IMR-90 (cell line): ENCODE results near the gene OSBPL8. TPM values are rescaled to one million over a fixed set of nuclear protein-coding genes. Genes with fewer than 3 reads are reported as not detected.

ENCODE experiments used
- ATAC-seq: fragments of 200-7000 bp; cut with Tn5 transposase; 2 replicates; pipeline ENCODE4 v1.9.1; 2020; ENCODE audit warnings: low read depth, mild to moderate bottlenecking, moderate library complexity
- BruUV-seq: library from RNA; stranded (reverse); fragments of 400-500 nt; replicated peaks from 2 replicates; lab custom pipeline; 2021; lab: Mats Ljungman, UMichigan
- CTCF ChIA-PET: fragments of 300-600 bp; formaldehyde crosslinking; extraction: SDS; loops from one replicate; lab custom pipeline; 2021; ENCODE audit warnings: antibody characterized with exemption; lab: Yijun Ruan, JAX
- POLR2A ChIA-PET: fragments of 300-600 bp; sonication (Branson Sonifier 250); formaldehyde crosslinking; loops from one replicate; lab custom pipeline; 2022; ENCODE audit warnings: antibody characterized with exemption; ENCODE audit not compliant: unreplicated experiment; lab: Charles Lee
- DNase-seq: peaks from one replicate; pipeline ENCODE4 v3.0.0; 2013
- H2AFZ ChIP-seq: replicated peaks from 2 replicates; pipeline ENCODE3; 2013; ENCODE audit warnings: low read length, mild to moderate bottlenecking; ENCODE audit not compliant: poor library complexity
- H2AK5ac ChIP-seq: 2 replicates; pipeline ENCODE4 v1.6.1; 2013; ENCODE audit warnings: low read depth, low read length, inconsistent platforms
- H2AK9ac ChIP-seq: replicated peaks from 2 replicates; pipeline ENCODE3; 2013; ENCODE audit warnings: mild to moderate bottlenecking, low read depth, low read length, moderate library complexity; ENCODE audit not compliant: poor library complexity
- H2BK120ac ChIP-seq: 2 replicates; pipeline ENCODE4 v1.6.1; 2013; ENCODE audit warnings: low read depth, low read length, inconsistent platforms
- H2BK15ac ChIP-seq: 3 replicates; pipeline ENCODE4 v1.6.1; 2013; ENCODE audit warnings: low read depth, low read length, inconsistent platforms
- H2BK20ac ChIP-seq: 2 replicates; pipeline ENCODE4 v1.6.1; 2013; ENCODE audit warnings: low read depth, mild to moderate bottlenecking, inconsistent platforms, low read length, moderate library complexity
- H2BK5ac ChIP-seq: 2 replicates; pipeline ENCODE4 v1.6.1; 2013; ENCODE audit warnings: mild to moderate bottlenecking, low read depth, low read length, inconsistent platforms; ENCODE audit not compliant: poor library complexity, severe bottlenecking
- H3K14ac ChIP-seq: replicated peaks from 2 replicates; pipeline ENCODE4 v1.6.1; 2013; ENCODE audit warnings: low read depth, low read length, inconsistent platforms
- H3K18ac ChIP-seq: 2 replicates; pipeline ENCODE4 v1.6.1; 2013; ENCODE audit warnings: low read depth, low read length, control low read depth
- H3K23ac ChIP-seq: 2 replicates; pipeline ENCODE4 v1.6.1; 2013; ENCODE audit warnings: low read depth, low read length, inconsistent platforms
- H3K27ac ChIP-seq: 2 replicates; pipeline ENCODE4 v1.5.1; 2013; ENCODE audit warnings: mild to moderate bottlenecking, control low read depth, low read length; ENCODE audit not compliant: insufficient read depth
- H3K27me3 ChIP-seq: 2 replicates; pipeline ENCODE4 v1.6.1; 2013; ENCODE audit warnings: low read length; ENCODE audit not compliant: control insufficient read depth, insufficient read depth
- H3K36me3 ChIP-seq: 2 replicates; pipeline ENCODE4 v1.6.1; 2013; ENCODE audit warnings: low read length, mixed read lengths; ENCODE audit not compliant: control insufficient read depth, insufficient read depth
- H3K4ac ChIP-seq: 2 replicates; pipeline ENCODE4 v1.6.1; 2013; ENCODE audit warnings: low read depth, low read length, inconsistent platforms
- H3K4me1 ChIP-seq: 2 replicates; pipeline ENCODE4 v1.6.1; 2013; ENCODE audit warnings: low read length, mixed read lengths; ENCODE audit not compliant: control insufficient read depth, insufficient read depth
- H3K4me2 ChIP-seq: 2 replicates; pipeline ENCODE4 v1.6.1; 2013; ENCODE audit warnings: low read depth, mild to moderate bottlenecking, control low read depth, low read length, moderate library complexity
- H3K4me3 ChIP-seq: 2 replicates; pipeline ENCODE4 v1.5.1; 2013; ENCODE audit warnings: low read depth, mild to moderate bottlenecking, control low read depth, low read length, moderate library complexity; ENCODE audit not compliant: insufficient read depth
- H3K56ac ChIP-seq: 2 replicates; pipeline ENCODE4 v1.6.1; 2013; ENCODE audit warnings: low read length, inconsistent platforms; ENCODE audit not compliant: insufficient read depth; ENCODE audit errors: extremely low read depth
- H3K79me1 ChIP-seq, 2 experiments: 2 replicates each; pipeline ENCODE4 v1.6.1; 2013; ENCODE audit warnings: low read length in 2 of 2, inconsistent platforms in 1 of 2, low read depth in 1 of 2
- H3K9ac ChIP-seq: 2 replicates; pipeline ENCODE4 v1.6.1; 2013; ENCODE audit warnings: low read depth, low read length, control low read depth
- H3K9me1 ChIP-seq: 2 replicates; pipeline ENCODE4 v1.6.1; 2013; ENCODE audit warnings: low read length, inconsistent platforms; ENCODE audit not compliant: insufficient read depth
- H3K9me3 ChIP-seq: 2 replicates; pipeline ENCODE4 v1.6.1; 2013; ENCODE audit warnings: low read length; ENCODE audit not compliant: control insufficient read depth, insufficient read depth
- H4K20me1 ChIP-seq: 2 replicates; pipeline ENCODE4 v1.6.1; 2013; ENCODE audit warnings: low read length, inconsistent platforms; ENCODE audit not compliant: insufficient read depth
- H4K5ac ChIP-seq: 2 replicates; pipeline ENCODE4 v1.6.1; 2013; ENCODE audit warnings: mild to moderate bottlenecking, low read depth, low read length, control low read depth
- H4K8ac ChIP-seq, 2 experiments: 2 replicates each; pipeline ENCODE4 v1.6.1; 2013; ENCODE audit warnings: low read depth in 2 of 2, low read length in 2 of 2, control low read depth in 1 of 2, inconsistent platforms in 1 of 2
- H4K91ac ChIP-seq: 2 replicates; pipeline ENCODE4 v1.6.1; 2013; ENCODE audit warnings: low read depth, low read length, inconsistent platforms; ENCODE audit not compliant: insufficient read depth
- BHLHE40 ChIP-seq: fragments of 150-350 bp; IDR thresholded peaks from 2 replicates; pipeline ENCODE4 v1.6.1; 2016; ENCODE audit warnings: mild to moderate bottlenecking, low read depth, low read length
- CEBPB ChIP-seq: IDR thresholded peaks from 2 replicates; pipeline ENCODE4 v1.6.1; 2012; ENCODE audit warnings: low read depth, low read length, improper control_type of control experiment
- CHD1 ChIP-seq: IDR thresholded peaks from 2 replicates; pipeline ENCODE4 v1.6.1; 2012; ENCODE audit warnings: low read depth, low read length, improper control_type of control experiment
- FOS ChIP-seq: fragments of 150-350 bp; IDR thresholded peaks from 2 replicates; pipeline ENCODE4 v1.6.1; 2016; ENCODE audit warnings: low read depth, low read length
- MAFK ChIP-seq: IDR thresholded peaks from 2 replicates; pipeline ENCODE4 v1.6.1; 2012; ENCODE audit warnings: low read depth, low read length, improper control_type of control experiment
- MAZ ChIP-seq: IDR thresholded peaks from 2 replicates; pipeline ENCODE4 v1.6.1; 2012; ENCODE audit warnings: low read depth, mild to moderate bottlenecking, low read length, improper control_type of control experiment, moderate library complexity, borderline replicate concordance
- MXI1 ChIP-seq: IDR thresholded peaks from 2 replicates; pipeline ENCODE4 v1.6.1; 2012; ENCODE audit warnings: low read depth, mild to moderate bottlenecking, low read length, moderate library complexity, borderline replicate concordance
- NFE2L2 ChIP-seq: fragments of 150-350 bp; IDR thresholded peaks from 2 replicates; pipeline ENCODE4 v1.6.1; 2016; ENCODE audit warnings: low read depth, mild to moderate bottlenecking, low read length
- POLR2A ChIP-seq: IDR thresholded peaks from 2 replicates; pipeline ENCODE4 v1.6.1; 2012; ENCODE audit warnings: mild to moderate bottlenecking, low read depth, low read length
- RAD21 ChIP-seq: IDR thresholded peaks from 2 replicates; pipeline ENCODE4 v1.6.1; 2012; ENCODE audit warnings: low read length, improper control_type of control experiment
- RCOR1 ChIP-seq: IDR thresholded peaks from 2 replicates; pipeline ENCODE4 v1.6.1; 2012; ENCODE audit warnings: mild to moderate bottlenecking, low read length, improper control_type of control experiment; ENCODE audit not compliant: insufficient replicate concordance
- RFX5 ChIP-seq: IDR thresholded peaks from 2 replicates; pipeline ENCODE4 v1.8.0; 2012; ENCODE audit warnings: low read depth, mild to moderate bottlenecking, low read length, moderate library complexity
- SMC3 ChIP-seq: fragments of 150-350 bp; IDR thresholded peaks from 2 replicates; pipeline ENCODE4 v1.6.1; 2016; ENCODE audit warnings: low read depth, mild to moderate bottlenecking, antibody characterized with exemption, low read length, moderate library complexity
- WGBS, 2 experiments: methylation state at CpG; one replicate each; pipeline versions ENCODE4 v1.1.5 to v1.1.7; 2013; ENCODE audit warnings: missing lambda C conversion rate in 2 of 2; ENCODE audit not compliant: insufficient read length in 1 of 2; ENCODE audit errors: extremely low coverage in 2 of 2; 5-methylcytosine and 5-hydroxymethylcytosine counted together
- dilution Hi-C: fragments of 300-500 bp; cut with HindIII; formaldehyde crosslinking; loops from one replicate; pipeline ENCODE4 v1.14.3; 2018; ENCODE audit warnings: low sequenced_read_pairs; ENCODE audit not compliant: unreplicated experiment
- in situ Hi-C: fragments of 300-500 bp; cut with MboI; formaldehyde crosslinking; loops from 3 replicates; pipeline ENCODE4 v1.14.3; 2019; ENCODE audit warnings: low sequenced_read_pairs, inconsistent platforms, mixed read lengths
- intact Hi-C: fragments of 100-400 bp; cut with micrococcal nuclease; formaldehyde crosslinking; loops from 2 replicates; pipeline ENCODE4 v1.10.0; 2022
- polyA plus RNA-seq, 3 experiments: library from polyadenylated mRNA; depleted of rRNA; stranded (reverse); fragments of >200 nt; gene quantifications; 2 replicates each; pipeline ENCODE4 v1.2.3, GENCODE V29; 2012; ENCODE audit warnings: low replicate concordance in 1 of 3
- total RNA-seq: library from RNA; depleted of rRNA; stranded (reverse); fragments of >200 nt; gene quantifications from 2 replicates; pipeline ENCODE4 v1.2.3, GENCODE V29; 2012
- TF ChIP-seq, protein P1 (sequence below): fragments of 150-350 bp; IDR thresholded peaks from 2 replicates; pipeline ENCODE4 v1.6.1; 2016; ENCODE audit warnings: low read depth, mild to moderate bottlenecking, low read length, moderate library complexity, borderline replicate concordance
- TF ChIP-seq, protein P2 (sequence below): fragments of 150-350 bp; IDR thresholded peaks from 2 replicates; pipeline ENCODE4 v1.6.1; 2017; ENCODE audit warnings: mild to moderate bottlenecking, antibody characterized with exemption, low read length, low read depth
- TF ChIP-seq, protein P3 (sequence below): conservative IDR thresholded peaks from 2 replicates; pipeline ENCODE4 v1.5.1; 2012; ENCODE audit warnings: mild to moderate bottlenecking, low read depth, low read length, improper control_type of control experiment

OSBPL8 gene
- total and polyA plus RNA-seq, 2 of the 4 experiments (the other 2 are of a cell fraction) = 17.8 to 24.2 TPM

DNA sequence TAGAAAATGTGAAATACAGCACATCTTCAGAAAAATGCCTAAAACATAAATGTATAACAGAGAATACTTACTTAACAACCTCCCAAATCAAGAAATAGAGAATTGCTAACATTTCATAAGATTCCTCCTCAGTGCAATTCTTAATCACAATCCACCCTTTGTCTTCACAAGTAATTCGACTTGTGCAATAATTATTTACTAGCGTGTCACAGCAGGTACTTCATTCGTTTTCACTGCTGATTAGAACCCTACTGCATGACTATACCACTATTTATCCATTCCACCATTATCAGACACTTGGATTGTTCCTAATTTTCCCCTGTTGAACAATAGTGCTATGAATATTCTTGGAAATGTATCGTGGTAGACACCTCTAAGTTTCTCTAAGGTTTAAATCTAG is 146.4 kb downstream of the OSBPL8 start:
- Histone ChIP-seq H3K79me1 (peaks cover 5 to 13% of the 10 kb centered on the region in 2 experiments; a peak in 3 of 4 replicates), H3K18ac (no peak overlapping the region), H3K9me1 (no peaks in the 10 kb centered on the region), H4K8ac (no peak overlapping the region), H2BK20ac (no peak overlapping the region), H2AK5ac (no peak overlapping the region), H2BK15ac (no peak overlapping the region), H3K27me3 (no peaks in the 10 kb centered on the region), H3K9ac (no peak overlapping the region), H3K14ac (no peak overlapping the region), H3K27ac (no peak overlapping the region), H3K23ac (no peak overlapping the region), H3K56ac (no peak overlapping the region), H4K20me1 (no peaks in the 10 kb centered on the region), H3K4me3 (no peak overlapping the region), H4K91ac (no peak overlapping the region), H2AFZ (no peak overlapping the region), H3K36me3 (no peaks in the 10 kb centered on the region), H3K4me1 (no peaks in the 10 kb centered on the region), H3K9me3 (no peaks in the 10 kb centered on the region), H4K5ac (no peak overlapping the region), H3K4me2 (no peak overlapping the region), H2AK9ac (no peak overlapping the region), H3K4ac (no peak overlapping the region), H2BK120ac (no peak overlapping the region), H2BK5ac (no peak overlapping the region)
- TF ChIP-seq MAZ (no peak), NFE2L2 (no peak), BHLHE40 (no peak), RAD21 (no peak), CEBPB (no peak), RFX5 (no peak), SMC3 (no peak), RCOR1 (no peak), CHD1 (no peak), MXI1 (no peak), POLR2A (no peak), MAFK (no peak), FOS (no peak)
- TF ChIP-seq, protein P1, sequence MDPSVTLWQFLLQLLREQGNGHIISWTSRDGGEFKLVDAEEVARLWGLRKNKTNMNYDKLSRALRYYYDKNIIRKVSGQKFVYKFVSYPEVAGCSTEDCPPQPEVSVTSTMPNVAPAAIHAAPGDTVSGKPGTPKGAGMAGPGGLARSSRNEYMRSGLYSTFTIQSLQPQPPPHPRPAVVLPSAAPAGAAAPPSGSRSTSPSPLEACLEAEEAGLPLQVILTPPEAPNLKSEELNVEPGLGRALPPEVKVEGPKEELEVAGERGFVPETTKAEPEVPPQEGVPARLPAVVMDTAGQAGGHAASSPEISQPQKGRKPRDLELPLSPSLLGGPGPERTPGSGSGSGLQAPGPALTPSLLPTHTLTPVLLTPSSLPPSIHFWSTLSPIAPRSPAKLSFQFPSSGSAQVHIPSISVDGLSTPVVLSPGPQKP = no peak
- TF ChIP-seq, protein P2, sequence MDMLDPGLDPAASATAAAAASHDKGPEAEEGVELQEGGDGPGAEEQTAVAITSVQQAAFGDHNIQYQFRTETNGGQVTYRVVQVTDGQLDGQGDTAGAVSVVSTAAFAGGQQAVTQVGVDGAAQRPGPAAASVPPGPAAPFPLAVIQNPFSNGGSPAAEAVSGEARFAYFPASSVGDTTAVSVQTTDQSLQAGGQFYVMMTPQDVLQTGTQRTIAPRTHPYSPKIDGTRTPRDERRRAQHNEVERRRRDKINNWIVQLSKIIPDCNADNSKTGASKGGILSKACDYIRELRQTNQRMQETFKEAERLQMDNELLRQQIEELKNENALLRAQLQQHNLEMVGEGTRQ = no peak
- TF ChIP-seq, protein P3, sequence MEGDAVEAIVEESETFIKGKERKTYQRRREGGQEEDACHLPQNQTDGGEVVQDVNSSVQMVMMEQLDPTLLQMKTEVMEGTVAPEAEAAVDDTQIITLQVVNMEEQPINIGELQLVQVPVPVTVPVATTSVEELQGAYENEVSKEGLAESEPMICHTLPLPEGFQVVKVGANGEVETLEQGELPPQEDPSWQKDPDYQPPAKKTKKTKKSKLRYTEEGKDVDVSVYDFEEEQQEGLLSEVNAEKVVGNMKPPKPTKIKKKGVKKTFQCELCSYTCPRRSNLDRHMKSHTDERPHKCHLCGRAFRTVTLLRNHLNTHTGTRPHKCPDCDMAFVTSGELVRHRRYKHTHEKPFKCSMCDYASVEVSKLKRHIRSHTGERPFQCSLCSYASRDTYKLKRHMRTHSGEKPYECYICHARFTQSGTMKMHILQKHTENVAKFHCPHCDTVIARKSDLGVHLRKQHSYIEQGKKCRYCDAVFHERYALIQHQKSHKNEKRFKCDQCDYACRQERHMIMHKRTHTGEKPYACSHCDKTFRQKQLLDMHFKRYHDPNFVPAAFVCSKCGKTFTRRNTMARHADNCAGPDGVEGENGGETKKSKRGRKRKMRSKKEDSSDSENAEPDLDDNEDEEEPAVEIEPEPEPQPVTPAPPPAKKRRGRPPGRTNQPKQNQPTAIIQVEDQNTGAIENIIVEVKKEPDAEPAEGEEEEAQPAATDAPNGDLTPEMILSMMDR = no peak
- WGBS, 2 experiments = no CpG with 5 or more reads among the region's 4 CpGs
- dilution Hi-C loops (no loop called here), intact Hi-C loops (no loop called here), in situ Hi-C loops (no loop called here)
- CTCF ChIA-PET = interaction anchor here (0.6 kb wide), 1 partner anchor 1466 kb away, joined by 3 read pairs; no protein-coding TSS in a partner anchor
- no peak for ATAC-seq
- no TSS peak for BruUV-seq
- no peak for DNase-seq
- POLR2A ChIA-PET = no interaction called here
